Endothelial cell of umbilical vein (primary cell): ENCODE data around the gene AP1B1. TPM values are rescaled to one million over a fixed set of nuclear protein-coding genes. Genes with fewer than 3 reads are reported as not detected.

Experiments used
- BruUV-seq: library from RNA; stranded (reverse); fragments of 400-500 nt; replicated peaks from 2 replicates; lab custom pipeline; 2021; lab: Mats Ljungman, UMichigan
- CTCF ChIA-PET: fragments of 300-600, 350-600 bp; sonication (Branson Sonifier 250); formaldehyde crosslinking; loops from one replicate; lab custom pipeline; 2021; ENCODE audit warnings: antibody characterized with exemption, inconsistent platforms; lab: Charles Lee
- POLR2A ChIA-PET: fragments of 300-600, 350-600 bp; sonication (Branson Sonifier 250); formaldehyde crosslinking; loops from one replicate; lab custom pipeline; 2021; ENCODE audit warnings: antibody characterized with exemption, inconsistent platforms; lab: Charles Lee
- DNase-seq: peaks from one replicate; pipeline ENCODE4 v3.0.0-alpha.2; 2011; ENCODE audit warnings: low read depth, low spot score
- FAIRE-seq: peaks from 2 replicates; lab custom pipeline; 2011; peaks lifted over from hg19 to GRCh38; lab: Jason Lieb, UNC
- H2AFZ ChIP-seq: 2 replicates; pipeline ENCODE4 v1.6.0; 2012; ENCODE audit warnings: low read depth, low read length, control low read depth, inconsistent platforms
- H3K27ac ChIP-seq: 2 replicates; pipeline ENCODE4 v1.5.1; 2011; ENCODE audit warnings: low read depth, mild to moderate bottlenecking, control low read depth, low read length, moderate library complexity; ENCODE audit not compliant: insufficient read depth
- H3K27me3 ChIP-seq, 2 experiments: 2 replicates each; pipeline versions ENCODE4 v1.6.0 to v1.6.1; 2011; ENCODE audit warnings: low read length in 2 of 2, mixed read lengths in 1 of 2; ENCODE audit not compliant: control insufficient read depth in 2 of 2, insufficient read depth in 2 of 2
- H3K36me3 ChIP-seq, 2 experiments: 2 replicates in 1 of 2; 3 replicates in 1 of 2; pipeline ENCODE4 v1.5.1; 2011; ENCODE audit warnings: low read length in 2 of 2, mild to moderate bottlenecking in 1 of 2, moderate library complexity in 1 of 2; ENCODE audit not compliant: control insufficient read depth in 2 of 2, insufficient read depth in 2 of 2; ENCODE audit errors: extremely low read depth in 1 of 2
- H3K4me1 ChIP-seq: 3 replicates; pipeline ENCODE4 v1.5.1; 2011; ENCODE audit warnings: mild to moderate bottlenecking, low read length; ENCODE audit not compliant: control insufficient read depth, insufficient read depth; ENCODE audit errors: extremely low read depth
- H3K4me2 ChIP-seq: 2 replicates; pipeline ENCODE4 v1.6.1; 2011; ENCODE audit warnings: low read length, control low read depth, mixed read lengths; ENCODE audit not compliant: insufficient read depth
- H3K4me3 ChIP-seq, 3 experiments: fragments of 200-600 bp in 1 of 3; sonication (generic), shearing (Covaris generic) in 1 of 3; replicated peaks in 1 of 3; 2 replicates each; pipeline ENCODE4 v1.5.1; 2011 to 2016; ENCODE audit warnings: control low read depth in 3 of 3, low read length in 3 of 3, mild to moderate bottlenecking in 2 of 3, inconsistent platforms in 1 of 3, low read depth in 1 of 3, moderate library complexity in 1 of 3; ENCODE audit not compliant: insufficient read depth in 1 of 3
- H3K79me2 ChIP-seq: 2 replicates; pipeline ENCODE4 v1.6.0; 2012; ENCODE audit warnings: low read length, inconsistent platforms; ENCODE audit not compliant: control insufficient read depth, insufficient read depth
- H3K9ac ChIP-seq: replicated peaks from 2 replicates; pipeline ENCODE3; 2011; ENCODE audit warnings: low read length, control low read depth; ENCODE audit not compliant: insufficient read depth; ENCODE audit errors: extremely low read depth
- H3K9me1 ChIP-seq: replicated peaks from 3 replicates; pipeline ENCODE4 v1.6.0; 2011; ENCODE audit warnings: mild to moderate bottlenecking, low read length; ENCODE audit not compliant: control insufficient read depth, insufficient read depth; ENCODE audit errors: extremely low read depth
- H3K9me3 ChIP-seq: replicated peaks from 2 replicates; pipeline ENCODE4 v1.5.1; 2012; ENCODE audit warnings: low read length, inconsistent platforms; ENCODE audit not compliant: control insufficient read depth, insufficient read depth
- H4K20me1 ChIP-seq: replicated peaks from 2 replicates; pipeline ENCODE3; 2011; ENCODE audit warnings: mild to moderate bottlenecking, low read length; ENCODE audit not compliant: control insufficient read depth, insufficient read depth; ENCODE audit errors: extremely low read depth
- CTCF ChIP-seq, 2 donors: IDR thresholded peaks; 1 replicate in 1 of 2; 2 replicates in 1 of 2; pipeline ENCODE4 v1.5.1; 2011; ENCODE audit warnings: low read length in 2 of 2, mild to moderate bottlenecking in 2 of 2, moderate library complexity in 2 of 2, control low read depth in 1 of 2, inconsistent platforms in 1 of 2, low read depth in 1 of 2; ENCODE audit not compliant: insufficient read depth in 1 of 2; ENCODE audit errors: extremely low read depth in 1 of 2
- EZH2 ChIP-seq: IDR thresholded peaks from 2 replicates; pipeline ENCODE4 v1.6.1; 2012; ENCODE audit warnings: borderline replicate concordance, low read depth, mild to moderate bottlenecking, moderate library complexity, low read length, inconsistent platforms; ENCODE audit not compliant: severe bottlenecking
- GATA2 ChIP-seq: IDR thresholded peaks from 2 replicates; pipeline ENCODE4 v1.7.0; 2011; ENCODE audit warnings: low read depth, mild to moderate bottlenecking, moderate library complexity, mixed read lengths, low read length; ENCODE audit not compliant: insufficient read length, insufficient read depth
- MAX ChIP-seq: IDR thresholded peaks from 2 replicates; pipeline ENCODE4 v1.6.1; 2011; ENCODE audit not compliant: insufficient read depth, insufficient read length
- POLR2AphosphoS5 ChIP-seq: IDR thresholded peaks from 2 replicates; pipeline ENCODE4 v1.6.1; 2012; ENCODE audit warnings: low read depth, mild to moderate bottlenecking, control low read depth, low read length, moderate library complexity; ENCODE audit not compliant: insufficient read depth
- dilution Hi-C: fragments of 300-500 bp; cut with MboI; formaldehyde crosslinking; loops from one replicate; pipeline ENCODE4 v1.15.0; 2019; ENCODE audit warnings: low sequenced_read_pairs; ENCODE audit not compliant: extremely low pct_ligation_motif_present
- intact Hi-C: fragments of 100-400 bp; cut with micrococcal nuclease; formaldehyde crosslinking; loops from one replicate; pipeline ENCODE4 v1.10.0; 2022
- polyA plus RNA-seq, 4 experiments: library from polyadenylated mRNA; depleted of rRNA in 3 of 4; stranded (reverse) in 3 of 4; unstranded in 1 of 4; fragments of >200 nt; gene quantifications; 2 replicates each; pipeline versions ENCODE4 v1.2.1 to v1.2.3, GENCODE V29; 2011 to 2012; ENCODE audit warnings: missing spikeins in 1 of 4
- total RNA-seq: library from RNA; stranded (reverse); gene quantifications from 2 replicates; pipeline ENCODE4 v1.2.3, GENCODE V29; 2021

AP1B1 gene
- total and polyA plus RNA-seq, 2 donors (not counting 3 experiments of a cell fraction or from before 2014, with no cell fraction given): 107 to 131 TPM

- Histone ChIP-seq H3K4me2 (no peak overlapping the region), H3K9me1 (no peaks in the 10 kb centered on the region), H3K4me3 (no peak overlapping the region), H3K79me2 (no peaks in the 10 kb centered on the region), H3K9ac (no peak overlapping the region), H3K27me3 (peaks cover 29% of the 10 kb centered on the region in 2 experiments), H3K27ac (no peak overlapping the region), H3K36me3 (no peaks in the 10 kb centered on the region), H4K20me1 (no peaks in the 10 kb centered on the region), H2AFZ (no peak overlapping the region), H3K9me3 (no peaks in the 10 kb centered on the region), H3K4me1 (peaks cover 2% of the 10 kb centered on the region)
- dilution Hi-C loops (no loop called here), intact Hi-C loops (no loop called here)
- POLR2A ChIA-PET: no interaction called here
- DNase-seq (no peak), FAIRE-seq (no peak)
- CTCF ChIA-PET: interaction anchor here (0.9 to 1.2 kb wide), 2 partner anchors 11 to 12 kb away, joined by 3 to 4 read pairs; partner anchors contain the start of gene GAS2L1
- no TSS peak for BruUV-seq
- no peak for TF ChIP-seq GATA2
- TF ChIP-seq MAX: no peak
- TF ChIP-seq EZH2: no peak
- TF ChIP-seq POLR2AphosphoS5: no peak
- TF ChIP-seq CTCF (IDR thresholded peaks at IDR 0.05; ENCODE audit: extremely low read depth in 1 of 2, insufficient read depth in 1 of 2, low read depth in 1 of 2, low read length in 2 of 2): no peak
Observed at GRCh38 chr22:29317827-29318454, 70.4 kb downstream of the AP1B1 start.
